Brain microvascular endothelial cell (primary cell): Measurements from ENCODE around the gene SEMA6A.
A peak's percentile ranks its signal among the peaks of the same experiment; 100 is the strongest.

Experiments used
- DNase-seq: peaks from one replicate; pipeline ENCODE4 v3.0.0-alpha.2; 2020
- H3K27ac ChIP-seq: fragments of 250-450 bp; sonication (Bioruptor Pico); 2 replicates; pipeline ENCODE4 v1.5.1; 2020; ENCODE audit warnings: mild to moderate bottlenecking, moderate library complexity
- H3K27me3 ChIP-seq: fragments of 250-450 bp; sonication (Bioruptor Pico); replicated peaks from 2 replicates; pipeline ENCODE4 v1.5.1; 2020; ENCODE audit warnings: mild to moderate bottlenecking
- H3K36me3 ChIP-seq: fragments of 250-450 bp; sonication (Bioruptor Pico); replicated peaks from 2 replicates; pipeline ENCODE4 v1.5.1; 2020; ENCODE audit warnings: mild to moderate bottlenecking
- H3K4me3 ChIP-seq: 2 replicates; pipeline ENCODE4 v1.5.1; 2011; ENCODE audit warnings: low read depth, mild to moderate bottlenecking, control low read depth, low read length, moderate library complexity
- CTCF ChIP-seq: IDR thresholded peaks from 2 replicates; pipeline ENCODE4 v1.5.1; 2011; ENCODE audit warnings: low read depth, mild to moderate bottlenecking, moderate library complexity, low read length, control low read depth, inconsistent platforms; ENCODE audit errors: missing control alignments
- in situ Hi-C: cut with HindIII; loops from 2 replicates; pipeline ENCODE4 v1.10.0; 2017; ENCODE audit warnings: low sequenced_read_pairs, low pct_ligation_motif_present

Gene SEMA6A

DNA sequence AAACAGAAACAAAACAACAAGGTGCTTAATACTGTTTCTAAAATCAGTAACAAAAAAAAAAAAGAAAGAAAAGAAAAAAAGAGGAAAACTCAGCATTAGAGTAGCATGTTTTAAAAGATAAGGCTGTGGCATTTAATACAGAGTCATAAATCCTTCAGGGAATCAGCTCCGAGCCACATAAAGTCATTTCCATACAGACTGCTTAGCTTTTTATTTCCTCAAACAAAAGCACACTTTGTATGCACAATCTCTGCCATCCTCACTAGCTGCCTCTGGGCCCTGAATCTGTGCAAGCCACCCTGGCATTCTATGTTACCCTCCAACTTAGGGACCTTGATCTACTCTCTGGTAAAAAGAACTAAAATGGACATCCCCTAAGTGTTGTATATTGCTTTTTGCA, 87.6 kb downstream of the SEMA6A start:
- Histone ChIP-seq H3K27me3 (no peaks in the 10 kb centered on the region), H3K27ac (no peak overlapping the region), H3K36me3 (no peaks in the 10 kb centered on the region), H3K4me3 (no peak overlapping the region)
- in situ Hi-C loops, result no loop called here
- DNase-seq, result no peak
- no peak for TF ChIP-seq CTCF

DNA sequence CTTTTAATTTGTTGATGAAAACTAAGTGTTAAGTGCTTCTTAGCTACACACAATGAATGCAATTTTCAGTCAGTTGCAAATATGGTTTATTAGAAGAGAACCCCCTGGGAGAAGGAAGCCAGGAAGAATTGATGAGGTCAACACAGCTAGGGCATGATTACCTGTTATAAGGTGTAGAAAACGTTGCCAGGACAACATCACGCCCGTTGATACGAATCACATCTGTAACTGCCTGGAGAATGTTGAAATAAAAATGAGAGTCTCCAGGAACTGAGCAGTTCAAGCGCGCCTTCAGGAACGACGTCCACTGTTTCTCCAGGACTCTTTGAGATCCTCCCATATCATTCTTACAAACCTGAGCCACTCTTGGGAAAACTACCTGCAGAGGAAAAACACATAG, 88.0 kb downstream of the SEMA6A start:
- H3K36me3 ChIP-seq, result no peaks in the 10 kb centered on the region
- H3K4me3 ChIP-seq, result no peak overlapping the region
- no peak for DNase-seq
- no peak overlapping the region for H3K27ac ChIP-seq
- no peak for TF ChIP-seq CTCF
- no peaks in the 10 kb centered on the region for H3K27me3 ChIP-seq
- in situ Hi-C loops, result no loop called here

- H3K27me3 ChIP-seq, result no peaks in the 10 kb centered on the region
- no peak for DNase-seq
- H3K4me3 ChIP-seq, result no peak overlapping the region
- H3K27ac ChIP-seq, result no peak overlapping the region
- no peaks in the 10 kb centered on the region for H3K36me3 ChIP-seq
- in situ Hi-C loops, result no loop called here
- no peak for TF ChIP-seq CTCF
Measured at GRCh38 chr5:116484645-116485044, 90.0 kb downstream of the SEMA6A start.

DNA sequence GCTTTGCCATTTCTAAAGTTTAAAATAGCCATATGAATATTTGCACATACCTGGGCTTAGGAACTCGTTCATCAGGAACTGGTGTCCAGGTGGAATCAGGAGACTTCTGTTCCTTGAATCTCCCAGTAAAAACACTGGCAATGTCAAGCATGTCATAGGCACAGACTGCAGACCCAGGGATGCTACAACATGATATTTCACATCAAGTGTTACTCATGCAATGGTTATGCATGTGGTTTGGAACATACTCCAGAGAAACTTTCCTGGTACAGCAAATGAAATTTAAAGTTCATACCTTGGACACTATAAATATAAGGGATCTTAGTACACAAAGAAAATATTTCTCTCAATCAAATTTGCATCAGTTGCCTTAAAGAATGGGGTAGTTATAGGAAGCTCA, 92.2 kb downstream of the SEMA6A start:
- DNase-seq, result peak; percentile 53
- in situ Hi-C loops, result no loop called here

GRCh38 chr5:116480894-116481510, 93.6 kb downstream of the SEMA6A start:
- TF ChIP-seq CTCF, result no peak
- H3K4me3 ChIP-seq, result no peak overlapping the region
- H3K36me3 ChIP-seq, result no peaks in the 10 kb centered on the region
- no peaks in the 10 kb centered on the region for H3K27me3 ChIP-seq
- DNase-seq, result no peak
- no peak overlapping the region for H3K27ac ChIP-seq
- in situ Hi-C loops, result no loop called here

More for the DNA sequence above, 92.2 kb downstream of the SEMA6A start:
- no peak for TF ChIP-seq CTCF
- no peaks in the 10 kb centered on the region for H3K36me3 ChIP-seq
- no peak overlapping the region for H3K27ac ChIP-seq
- no peaks in the 10 kb centered on the region for H3K27me3 ChIP-seq
- H3K4me3 ChIP-seq, result no peak overlapping the region
